KOPT-K1 (cell line): Measurements from ENCODE around the gene FBXO47.
"Not testable (repeated sequence)": the region's sequence is repeated elsewhere in the genome, so short reads cannot be mapped to it uniquely, and the experiment has no call there.

ENCODE experiments used
- H3K27ac ChIP-seq: fragments of 200-600 bp; sonication (generic); 2 replicates; pipeline ENCODE4 v1.5.1; 2016; ENCODE audit warnings: antibody characterized with exemption, mild to moderate bottlenecking, low read depth, low read length; ENCODE audit not compliant: poor library complexity, severe bottlenecking
- H3K36me3 ChIP-seq: fragments of 200-600 bp; sonication (generic); 2 replicates; pipeline ENCODE4 v1.5.1; 2017; ENCODE audit warnings: antibody characterized with exemption, mild to moderate bottlenecking, low read length, moderate library complexity; ENCODE audit not compliant: insufficient read depth
- H3K9me3 ChIP-seq: fragments of 200-600 bp; sonication (generic); 2 replicates; pipeline ENCODE4 v1.5.1; 2017; ENCODE audit warnings: antibody characterized with exemption, low read length, mild to moderate bottlenecking; ENCODE audit not compliant: insufficient read depth, poor library complexity, severe bottlenecking

Gene FBXO47

GRCh38 chr17:38996660-38997337 is 29.6 kb upstream of the FBXO47 start:
- Histone ChIP-seq H3K36me3 (no peaks in the 10 kb centered on the region), H3K27ac (no peak overlapping the region), H3K9me3 (peaks cover 21% of the 10 kb centered on the region)

GRCh38 chr17:38994026-38994425 is 26.8 kb upstream of the FBXO47 start:
- Histone ChIP-seq H3K36me3 (no peaks in the 10 kb centered on the region), H3K27ac (no peak overlapping the region), H3K9me3 (peaks cover 21% of the 10 kb centered on the region)

- no peaks in the 10 kb centered on the region for H3K9me3 ChIP-seq
- H3K36me3 ChIP-seq = no peaks in the 10 kb centered on the region
- no peak overlapping the region for H3K27ac ChIP-seq
Measured at GRCh38 chr17:38984666-38985065, 17.5 kb upstream of the FBXO47 start.

GRCh38 chr17:38982858-38983746 is 15.9 kb upstream of the FBXO47 start:
- Histone ChIP-seq H3K27ac (no peak overlapping the region), H3K36me3 (no peaks in the 10 kb centered on the region), H3K9me3 (no peaks in the 10 kb centered on the region)

GRCh38 chr17:38981636-38982035 is 14.4 kb upstream of the FBXO47 start:
- Histone ChIP-seq H3K36me3 (no peaks in the 10 kb centered on the region), H3K27ac (no peak overlapping the region), H3K9me3 (no peaks in the 10 kb centered on the region)

- Histone ChIP-seq H3K9me3 (no peaks in the 10 kb centered on the region), H3K36me3 (no peaks in the 10 kb centered on the region), H3K27ac (no peak overlapping the region)
Measured at GRCh38 chr17:38980490-38981217, 13.5 kb upstream of the FBXO47 start.

- no peaks in the 10 kb centered on the region for H3K9me3 ChIP-seq
- H3K36me3 ChIP-seq = no peaks in the 10 kb centered on the region
- no peak overlapping the region for H3K27ac ChIP-seq
Measured at GRCh38 chr17:38978180-38978579, 11.0 kb upstream of the FBXO47 start.

GRCh38 chr17:38976187-38976551 is 9.0 kb upstream of the FBXO47 start:
- H3K27ac ChIP-seq = peak overlapping the region; percentile 17
- H3K9me3 ChIP-seq, H3K36me3 ChIP-seq: not testable (repeated sequence)

GRCh38 chr17:38970804-38971203 is 3.6 kb upstream of the FBXO47 start:
- H3K27ac ChIP-seq = no peak overlapping the region
- H3K36me3 ChIP-seq = no peaks in the 10 kb centered on the region
- H3K9me3 ChIP-seq = no peaks in the 10 kb centered on the region

GRCh38 chr17:38970128-38970527 is 2.9 kb upstream of the FBXO47 start:
- no peaks in the 10 kb centered on the region for H3K9me3 ChIP-seq
- H3K27ac ChIP-seq = no peak overlapping the region
- no peaks in the 10 kb centered on the region for H3K36me3 ChIP-seq

- H3K27ac ChIP-seq = no peak overlapping the region
- H3K9me3 ChIP-seq = no peaks in the 10 kb centered on the region
- H3K36me3 ChIP-seq = no peaks in the 10 kb centered on the region
Measured at GRCh38 chr17:38969281-38969680, 2.1 kb upstream of the FBXO47 start.

- Histone ChIP-seq H3K36me3 (no peaks in the 10 kb centered on the region), H3K9me3 (no peaks in the 10 kb centered on the region), H3K27ac (no peak overlapping the region)
Measured at GRCh38 chr17:38961413-38961812, 5.8 kb downstream of the FBXO47 start.

- Histone ChIP-seq H3K27ac (no peak overlapping the region), H3K36me3 (no peaks in the 10 kb centered on the region), H3K9me3 (no peaks in the 10 kb centered on the region)
Measured at GRCh38 chr17:38960402-38960801, 6.8 kb downstream of the FBXO47 start.

GRCh38 chr17:38959508-38959907 is 7.7 kb downstream of the FBXO47 start:
- H3K9me3 ChIP-seq = no peaks in the 10 kb centered on the region
- H3K27ac ChIP-seq = no peak overlapping the region
- H3K36me3 ChIP-seq = no peaks in the 10 kb centered on the region

GRCh38 chr17:38958756-38959155 is 8.4 kb downstream of the FBXO47 start:
- Histone ChIP-seq H3K27ac (no peak overlapping the region), H3K36me3 (no peaks in the 10 kb centered on the region), H3K9me3 (no peaks in the 10 kb centered on the region)
